Measurements from ENCODE around the gene PRR14L.

The PRR14L gene

DNA sequence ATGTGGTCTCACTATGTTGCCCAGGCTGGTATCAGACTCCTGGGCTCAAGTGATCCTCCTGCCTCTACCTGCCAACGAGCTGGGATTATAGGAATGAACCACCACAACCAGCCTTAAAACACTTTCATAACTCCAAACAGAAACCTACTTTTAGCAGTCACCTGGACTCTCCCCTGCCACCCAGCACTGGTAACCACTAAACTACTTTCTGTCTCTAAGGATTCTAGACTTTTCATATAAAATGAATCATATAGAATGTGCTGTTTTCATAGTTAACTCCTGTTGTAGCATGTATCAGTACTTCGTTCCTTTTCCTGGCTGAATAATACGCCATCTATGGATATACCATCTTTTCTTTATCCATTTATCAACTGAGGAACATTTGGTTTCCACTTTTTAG is 58.5 kb downstream of the PRR14L start:
- no peak overlapping the region for H3K4me3 ChIP-seq (replicated peaks in 1 of 2; ENCODE audit: low read depth in 2 of 2, low read length in 2 of 2)
- no peak for DNase-seq (ENCODE audit: low read depth in 2 of 2)
- TF ChIP-seq, protein P1, sequence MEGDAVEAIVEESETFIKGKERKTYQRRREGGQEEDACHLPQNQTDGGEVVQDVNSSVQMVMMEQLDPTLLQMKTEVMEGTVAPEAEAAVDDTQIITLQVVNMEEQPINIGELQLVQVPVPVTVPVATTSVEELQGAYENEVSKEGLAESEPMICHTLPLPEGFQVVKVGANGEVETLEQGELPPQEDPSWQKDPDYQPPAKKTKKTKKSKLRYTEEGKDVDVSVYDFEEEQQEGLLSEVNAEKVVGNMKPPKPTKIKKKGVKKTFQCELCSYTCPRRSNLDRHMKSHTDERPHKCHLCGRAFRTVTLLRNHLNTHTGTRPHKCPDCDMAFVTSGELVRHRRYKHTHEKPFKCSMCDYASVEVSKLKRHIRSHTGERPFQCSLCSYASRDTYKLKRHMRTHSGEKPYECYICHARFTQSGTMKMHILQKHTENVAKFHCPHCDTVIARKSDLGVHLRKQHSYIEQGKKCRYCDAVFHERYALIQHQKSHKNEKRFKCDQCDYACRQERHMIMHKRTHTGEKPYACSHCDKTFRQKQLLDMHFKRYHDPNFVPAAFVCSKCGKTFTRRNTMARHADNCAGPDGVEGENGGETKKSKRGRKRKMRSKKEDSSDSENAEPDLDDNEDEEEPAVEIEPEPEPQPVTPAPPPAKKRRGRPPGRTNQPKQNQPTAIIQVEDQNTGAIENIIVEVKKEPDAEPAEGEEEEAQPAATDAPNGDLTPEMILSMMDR (IDR thresholded peaks at IDR 0.05; ENCODE audit: low read depth, low read length) = no peak

DNA sequence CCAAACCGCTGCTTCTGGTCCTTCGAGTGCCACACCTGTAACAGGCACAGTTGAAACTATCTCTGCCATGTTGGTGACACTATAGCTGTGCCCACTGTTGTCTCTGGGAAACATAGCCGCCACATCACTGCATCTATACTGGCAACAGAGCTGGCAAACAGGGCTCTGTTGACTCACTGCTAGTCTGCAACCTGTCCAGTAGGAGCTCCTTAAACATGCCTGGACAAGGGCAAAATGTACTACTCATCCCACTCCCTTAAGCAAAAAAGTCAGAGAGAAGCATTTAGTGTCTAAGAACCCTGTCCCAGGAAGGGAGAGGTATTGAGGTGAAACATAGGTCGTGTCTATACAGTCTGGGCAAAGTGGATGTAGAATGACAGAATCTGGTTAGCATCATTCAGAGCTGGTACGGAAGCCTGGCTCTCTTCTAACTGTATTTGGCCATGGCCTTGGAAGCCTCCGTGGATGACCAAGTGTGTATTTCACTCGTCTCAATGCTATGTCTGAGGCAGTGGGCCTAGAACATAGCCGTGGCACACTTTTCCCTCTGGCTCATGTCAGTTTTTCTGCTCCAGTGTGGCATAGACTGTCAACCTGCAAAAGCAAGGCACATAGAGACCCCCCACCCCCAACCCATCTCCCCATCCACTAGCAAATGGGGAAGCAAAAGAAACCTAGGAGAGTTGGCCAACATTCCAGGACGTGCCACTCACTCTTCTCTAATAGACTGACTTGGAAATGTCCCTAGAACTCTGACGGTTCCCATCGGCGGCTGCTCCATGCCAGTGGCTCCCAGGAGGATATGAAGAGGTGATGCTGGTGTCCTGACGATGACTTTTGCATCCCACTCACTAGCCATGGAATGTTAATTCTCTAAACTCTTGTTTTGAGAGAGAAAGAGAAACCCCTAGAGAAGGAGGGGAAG is 66.5 kb downstream of the PRR14L start:
- TF ChIP-seq, protein P1 (IDR thresholded peaks at IDR 0.05; ENCODE audit: low read depth, low read length) = no peak
- H3K4me3 ChIP-seq (replicated peaks in 1 of 2; ENCODE audit: low read depth in 2 of 2, low read length in 2 of 2) = no peak overlapping the region
- no peak for DNase-seq (ENCODE audit: low read depth in 2 of 2)

GRCh38 chr22:31682751-31683150 is 67.2 kb downstream of the PRR14L start:
- H3K4me3 ChIP-seq (replicated peaks in 1 of 2; ENCODE audit: low read depth in 2 of 2, low read length in 2 of 2) = no peak overlapping the region
- no peak for DNase-seq (ENCODE audit: low read depth in 2 of 2)
- TF ChIP-seq, protein P1 (IDR thresholded peaks at IDR 0.05; ENCODE audit: low read depth, low read length) = no peak

DNA sequence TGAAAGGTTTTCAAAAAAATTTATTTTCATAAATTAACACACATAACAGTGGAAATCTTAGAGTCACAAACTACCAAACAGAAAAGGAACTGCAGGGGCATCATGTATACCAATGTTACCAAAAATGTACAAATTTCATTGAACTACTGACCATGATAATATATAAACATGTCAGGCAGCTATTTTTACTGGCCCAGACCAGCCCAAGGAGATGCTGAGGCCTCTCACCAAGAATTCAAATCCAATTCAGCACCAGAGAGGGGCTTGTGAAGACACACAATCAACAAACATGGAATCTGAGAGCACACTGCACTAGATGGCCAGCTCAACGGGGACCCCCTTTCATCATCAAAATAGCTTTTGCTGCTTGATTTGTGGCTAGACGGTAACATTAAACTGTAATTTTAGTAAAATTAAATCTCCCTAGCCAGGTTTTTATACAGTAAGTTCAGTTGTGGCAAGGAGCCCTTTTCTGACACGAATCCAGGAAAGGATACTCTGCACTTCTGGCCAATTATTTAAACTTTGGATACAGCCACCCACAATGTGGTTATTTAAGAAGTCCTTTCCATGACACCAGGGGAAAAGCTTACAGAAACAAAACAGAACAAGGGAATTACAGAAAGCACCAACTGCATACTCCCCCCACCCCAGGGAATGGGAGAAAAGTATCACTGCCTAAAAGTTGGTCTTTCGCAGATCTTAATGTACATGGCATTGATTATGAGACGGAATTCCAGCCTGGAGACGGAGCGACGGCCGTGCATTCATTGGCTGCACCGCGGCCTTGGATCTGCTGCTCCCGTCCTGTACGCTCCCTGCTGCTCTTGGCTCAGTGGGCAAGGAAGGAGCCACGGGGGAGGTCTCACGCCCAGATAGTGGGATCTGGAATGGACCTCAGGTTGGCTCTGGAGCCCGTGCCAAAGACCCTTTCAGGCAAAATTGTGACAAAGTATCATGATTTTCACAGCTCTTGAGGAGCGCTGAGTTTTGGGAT is 68.3 kb downstream of the PRR14L start:
- TF ChIP-seq, protein P1 (IDR thresholded peaks at IDR 0.05; ENCODE audit: low read depth, low read length) = no peak
- peak in 1 of 2 donors; percentile 58 for DNase-seq (ENCODE audit: low read depth in 2 of 2)
- H3K4me3 ChIP-seq (replicated peaks in 1 of 2; ENCODE audit: low read depth in 2 of 2, low read length in 2 of 2) = no peak overlapping the region

DNA sequence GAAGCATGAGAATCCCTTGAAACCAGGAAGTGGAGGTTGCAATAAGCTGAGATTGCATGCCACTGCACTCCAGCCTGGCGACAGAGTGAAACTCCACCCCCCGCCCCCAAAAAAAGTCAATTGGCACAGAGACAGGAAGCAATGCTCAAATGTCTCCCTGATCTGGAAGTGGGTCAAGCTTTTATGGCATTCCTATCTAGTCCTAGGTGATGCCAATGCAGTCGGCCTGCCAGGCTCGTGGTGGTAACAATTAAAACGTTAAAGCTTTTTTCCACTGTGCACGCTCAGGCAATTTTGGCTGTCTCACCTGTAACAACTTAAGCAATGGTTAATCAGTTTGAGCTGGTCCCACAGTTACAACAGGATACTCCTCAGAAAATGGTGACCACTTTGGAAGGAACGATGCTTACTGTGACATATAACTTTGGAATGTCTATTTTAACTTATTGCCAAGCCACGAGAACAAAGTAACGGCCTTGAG is 69.0 kb downstream of the PRR14L start:
- TF ChIP-seq, protein P1 (IDR thresholded peaks at IDR 0.05; ENCODE audit: low read depth, low read length) = no peak
- peak; percentile 57 to 83 for DNase-seq (ENCODE audit: low read depth in 2 of 2)
- no peak overlapping the region for H3K4me3 ChIP-seq (replicated peaks in 1 of 2; ENCODE audit: low read depth in 2 of 2, low read length in 2 of 2)

GRCh38 chr22:31678748-31679147 is 71.2 kb downstream of the PRR14L start:
- TF ChIP-seq, protein P1 (IDR thresholded peaks at IDR 0.05; ENCODE audit: low read depth, low read length) = no peak

More at GRCh38 chr22:31678748-31679147, 71.2 kb downstream of the PRR14L start:
- no peak overlapping the region for H3K4me3 ChIP-seq (replicated peaks in 1 of 2; ENCODE audit: low read depth in 2 of 2, low read length in 2 of 2)
- no peak for DNase-seq (ENCODE audit: low read depth in 2 of 2)

Data from cardiac fibroblast (primary cell).